ENCODE results near the gene WDR90.

Gene WDR90

GRCh38 chr16:671353-672131, 22.4 kb downstream of the WDR90 start:
- in situ Hi-C loops (cut with HindIII; ENCODE audit: low sequenced_read_pairs) = no loop called here
- no peak for TF ChIP-seq CTCF (IDR thresholded peaks at IDR 0.05; ENCODE audit: low read depth, low read length, missing control alignments)
- DNase-seq (ENCODE audit: low read depth) = no peak
- no peak overlapping the region for H3K4me3 ChIP-seq (ENCODE audit: low read depth, low read length)

- H3K4me3 ChIP-seq (ENCODE audit: low read depth, low read length) = no peak overlapping the region
- no peak for TF ChIP-seq CTCF (IDR thresholded peaks at IDR 0.05; ENCODE audit: low read depth, low read length, missing control alignments)
- in situ Hi-C loops (cut with HindIII; ENCODE audit: low sequenced_read_pairs) = no loop called here
- DNase-seq (ENCODE audit: low read depth) = no peak
These were observed 23.2 kb downstream of the WDR90 start for GRCh38 chr16:672371-672770.

- H3K4me3 ChIP-seq (ENCODE audit: low read depth, low read length) = no peak overlapping the region
- TF ChIP-seq CTCF (IDR thresholded peaks at IDR 0.05; ENCODE audit: low read depth, low read length, missing control alignments) = no peak
- in situ Hi-C loops (cut with HindIII; ENCODE audit: low sequenced_read_pairs) = no loop called here
- DNase-seq (ENCODE audit: low read depth) = no peak
These were observed 23.7 kb downstream of the WDR90 start for GRCh38 chr16:672851-673250.

- TF ChIP-seq CTCF (IDR thresholded peaks at IDR 0.05; ENCODE audit: low read depth, low read length, missing control alignments) = no peak
- no peak for DNase-seq (ENCODE audit: low read depth)
- in situ Hi-C loops (cut with HindIII; ENCODE audit: low sequenced_read_pairs) = no loop called here
- H3K4me3 ChIP-seq (ENCODE audit: low read depth, low read length) = no peak overlapping the region
These were observed 24.3 kb downstream of the WDR90 start for GRCh38 chr16:673399-673991.

GRCh38 chr16:674214-674881, 25.2 kb downstream of the WDR90 start:
- no peak for TF ChIP-seq CTCF (IDR thresholded peaks at IDR 0.05; ENCODE audit: low read depth, low read length, missing control alignments)
- in situ Hi-C loops (cut with HindIII; ENCODE audit: low sequenced_read_pairs) = no loop called here
- H3K4me3 ChIP-seq (ENCODE audit: low read depth, low read length) = no peak overlapping the region
- no peak for DNase-seq (ENCODE audit: low read depth)

GRCh38 chr16:674968-675883, 26.1 kb downstream of the WDR90 start, which contains the start of gene RHBDL1:
Gene RHBDL1 (plus strand): TSS chr16:675671. CDS start chr16:675791, 120 bp downstream.
- peak within 1 kb of the TSS; percentile 31 for H3K4me3 ChIP-seq (ENCODE audit: low read depth, low read length)
- TF ChIP-seq CTCF (IDR thresholded peaks at IDR 0.05; ENCODE audit: low read depth, low read length, missing control alignments) = no peak
- no peak for DNase-seq (ENCODE audit: low read depth)
- in situ Hi-C loops (cut with HindIII; ENCODE audit: low sequenced_read_pairs) = no loop called here

Data from astrocyte of the cerebellum (primary cell).